ENCODE data around the gene SSNA1.

Gene SSNA1

DNA sequence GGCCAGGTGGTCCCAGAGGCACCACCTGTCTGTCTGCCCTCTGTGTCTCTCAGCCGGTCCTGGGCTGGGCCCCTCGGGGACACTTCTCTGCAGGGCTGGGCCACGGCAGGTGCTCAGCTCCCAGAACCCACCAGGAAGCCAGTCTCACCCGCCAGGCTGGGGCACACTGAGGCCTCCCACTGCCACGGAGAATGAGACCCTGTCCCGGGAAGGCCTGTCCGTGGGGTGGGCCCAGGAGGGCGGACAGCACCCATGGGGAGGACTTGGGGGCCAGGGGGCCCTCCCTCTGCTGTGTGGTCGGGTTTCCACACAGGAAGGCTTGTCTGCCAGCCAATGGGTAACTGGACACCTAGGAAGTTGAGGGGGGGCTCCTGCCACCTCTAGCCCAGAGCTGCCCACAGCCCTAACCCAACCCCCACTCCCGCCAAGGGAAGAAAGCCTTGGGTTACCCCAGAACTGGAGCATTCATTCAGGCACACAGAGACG, 48.5 kb downstream of the SSNA1 start (continued):
- TF ChIP-seq, protein P1, sequence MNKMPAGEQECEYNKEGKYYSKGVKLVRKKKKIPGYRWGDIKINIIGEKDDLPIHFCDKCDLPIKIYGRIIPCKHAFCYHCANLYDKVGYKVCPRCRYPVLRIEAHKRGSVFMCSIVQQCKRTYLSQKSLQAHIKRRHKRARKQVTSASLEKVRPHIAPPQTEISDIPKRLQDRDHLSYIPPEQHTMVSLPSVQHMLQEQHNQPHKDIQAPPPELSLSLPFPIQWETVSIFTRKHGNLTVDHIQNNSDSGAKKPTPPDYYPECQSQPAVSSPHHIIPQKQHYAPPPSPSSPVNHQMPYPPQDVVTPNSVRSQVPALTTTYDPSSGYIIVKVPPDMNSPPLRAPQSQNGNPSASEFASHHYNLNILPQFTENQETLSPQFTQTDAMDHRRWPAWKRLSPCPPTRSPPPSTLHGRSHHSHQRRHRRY (tag by site-specific recombination; IDR thresholded peaks at IDR 0.05): 0 out of 2 replicates have a peak, but pooled peaks have one; percentile 4
- TF ChIP-seq ZNF221 (tag by site-specific recombination; IDR thresholded peaks at IDR 0.05; ENCODE audit: borderline replicate concordance): no peak
- TF ChIP-seq, protein P2, sequence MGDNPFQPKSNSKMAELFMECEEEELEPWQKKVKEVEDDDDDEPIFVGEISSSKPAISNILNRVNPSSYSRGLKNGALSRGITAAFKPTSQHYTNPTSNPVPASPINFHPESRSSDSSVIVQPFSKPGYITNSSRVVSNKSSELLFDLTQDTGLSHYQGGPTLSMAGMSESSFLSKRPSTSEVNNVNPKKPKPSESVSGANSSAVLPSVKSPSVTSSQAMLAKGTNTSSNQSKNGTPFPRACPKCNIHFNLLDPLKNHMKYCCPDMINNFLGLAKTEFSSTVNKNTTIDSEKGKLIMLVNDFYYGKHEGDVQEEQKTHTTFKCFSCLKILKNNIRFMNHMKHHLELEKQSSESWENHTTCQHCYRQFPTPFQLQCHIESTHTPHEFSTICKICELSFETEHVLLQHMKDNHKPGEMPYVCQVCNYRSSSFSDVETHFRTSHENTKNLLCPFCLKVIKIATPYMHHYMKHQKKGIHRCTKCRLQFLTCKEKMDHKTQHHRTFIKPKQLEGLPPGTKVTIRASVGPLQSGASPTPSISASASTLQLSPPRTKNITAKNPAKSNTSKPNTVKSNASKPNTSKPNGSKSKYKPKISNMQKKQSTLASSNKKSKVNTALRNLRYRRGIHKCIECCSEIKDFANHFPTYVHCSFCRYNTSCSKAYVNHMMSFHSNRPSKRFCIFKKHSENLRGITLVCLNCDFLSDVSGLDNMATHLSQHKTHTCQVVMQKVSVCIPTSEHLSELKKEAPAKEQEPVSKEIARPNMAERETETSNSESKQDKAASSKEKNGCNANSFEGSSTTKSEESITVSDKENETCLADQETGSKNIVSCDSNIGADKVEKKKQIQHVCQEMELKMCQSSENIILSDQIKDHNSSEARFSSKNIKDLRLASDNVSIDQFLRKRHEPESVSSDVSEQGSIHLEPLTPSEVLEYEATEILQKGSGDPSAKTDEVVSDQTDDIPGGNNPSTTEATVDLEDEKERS (tag by site-specific recombination; IDR thresholded peaks at IDR 0.05): no peak
- TF ChIP-seq ZNF837 (tag by site-specific recombination; IDR thresholded peaks at IDR 0.05): no peak
- TF ChIP-seq, protein P3, sequence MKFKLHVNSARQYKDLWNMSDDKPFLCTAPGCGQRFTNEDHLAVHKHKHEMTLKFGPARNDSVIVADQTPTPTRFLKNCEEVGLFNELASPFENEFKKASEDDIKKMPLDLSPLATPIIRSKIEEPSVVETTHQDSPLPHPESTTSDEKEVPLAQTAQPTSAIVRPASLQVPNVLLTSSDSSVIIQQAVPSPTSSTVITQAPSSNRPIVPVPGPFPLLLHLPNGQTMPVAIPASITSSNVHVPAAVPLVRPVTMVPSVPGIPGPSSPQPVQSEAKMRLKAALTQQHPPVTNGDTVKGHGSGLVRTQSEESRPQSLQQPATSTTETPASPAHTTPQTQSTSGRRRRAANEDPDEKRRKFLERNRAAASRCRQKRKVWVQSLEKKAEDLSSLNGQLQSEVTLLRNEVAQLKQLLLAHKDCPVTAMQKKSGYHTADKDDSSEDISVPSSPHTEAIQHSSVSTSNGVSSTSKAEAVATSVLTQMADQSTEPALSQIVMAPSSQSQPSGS (tag by site-specific recombination; IDR thresholded peaks at IDR 0.05; ENCODE audit: low read depth): no peak
- peak; percentile 10; the same call in 1 of the 2 replicates for TF ChIP-seq GLI4 (tag by site-specific recombination; IDR thresholded peaks at IDR 0.05)
- TF ChIP-seq, protein P4, sequence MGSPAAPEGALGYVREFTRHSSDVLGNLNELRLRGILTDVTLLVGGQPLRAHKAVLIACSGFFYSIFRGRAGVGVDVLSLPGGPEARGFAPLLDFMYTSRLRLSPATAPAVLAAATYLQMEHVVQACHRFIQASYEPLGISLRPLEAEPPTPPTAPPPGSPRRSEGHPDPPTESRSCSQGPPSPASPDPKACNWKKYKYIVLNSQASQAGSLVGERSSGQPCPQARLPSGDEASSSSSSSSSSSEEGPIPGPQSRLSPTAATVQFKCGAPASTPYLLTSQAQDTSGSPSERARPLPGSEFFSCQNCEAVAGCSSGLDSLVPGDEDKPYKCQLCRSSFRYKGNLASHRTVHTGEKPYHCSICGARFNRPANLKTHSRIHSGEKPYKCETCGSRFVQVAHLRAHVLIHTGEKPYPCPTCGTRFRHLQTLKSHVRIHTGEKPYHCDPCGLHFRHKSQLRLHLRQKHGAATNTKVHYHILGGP (tag by site-specific recombination; IDR thresholded peaks at IDR 0.05): no peak
- TF ChIP-seq ZFP37 (tag by site-specific recombination; IDR thresholded peaks at IDR 0.05): no peak
- no peak for TF ChIP-seq ZNF529 (tag by site-specific recombination; IDR thresholded peaks at IDR 0.05; ENCODE audit: insufficient replicate concordance)
- TF ChIP-seq, protein P5, sequence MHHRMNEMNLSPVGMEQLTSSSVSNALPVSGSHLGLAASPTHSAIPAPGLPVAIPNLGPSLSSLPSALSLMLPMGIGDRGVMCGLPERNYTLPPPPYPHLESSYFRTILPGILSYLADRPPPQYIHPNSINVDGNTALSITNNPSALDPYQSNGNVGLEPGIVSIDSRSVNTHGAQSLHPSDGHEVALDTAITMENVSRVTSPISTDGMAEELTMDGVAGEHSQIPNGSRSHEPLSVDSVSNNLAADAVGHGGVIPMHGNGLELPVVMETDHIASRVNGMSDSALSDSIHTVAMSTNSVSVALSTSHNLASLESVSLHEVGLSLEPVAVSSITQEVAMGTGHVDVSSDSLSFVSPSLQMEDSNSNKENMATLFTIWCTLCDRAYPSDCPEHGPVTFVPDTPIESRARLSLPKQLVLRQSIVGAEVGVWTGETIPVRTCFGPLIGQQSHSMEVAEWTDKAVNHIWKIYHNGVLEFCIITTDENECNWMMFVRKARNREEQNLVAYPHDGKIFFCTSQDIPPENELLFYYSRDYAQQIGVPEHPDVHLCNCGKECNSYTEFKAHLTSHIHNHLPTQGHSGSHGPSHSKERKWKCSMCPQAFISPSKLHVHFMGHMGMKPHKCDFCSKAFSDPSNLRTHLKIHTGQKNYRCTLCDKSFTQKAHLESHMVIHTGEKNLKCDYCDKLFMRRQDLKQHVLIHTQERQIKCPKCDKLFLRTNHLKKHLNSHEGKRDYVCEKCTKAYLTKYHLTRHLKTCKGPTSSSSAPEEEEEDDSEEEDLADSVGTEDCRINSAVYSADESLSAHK (tag by site-specific recombination; IDR thresholded peaks at IDR 0.05): no peak
- TF ChIP-seq ZFP69B (tag by site-specific recombination; IDR thresholded peaks at IDR 0.05): no peak
- no peak for TF ChIP-seq ZNF621 (tag by site-specific recombination; IDR thresholded peaks at IDR 0.05)
- TF ChIP-seq, protein P6, sequence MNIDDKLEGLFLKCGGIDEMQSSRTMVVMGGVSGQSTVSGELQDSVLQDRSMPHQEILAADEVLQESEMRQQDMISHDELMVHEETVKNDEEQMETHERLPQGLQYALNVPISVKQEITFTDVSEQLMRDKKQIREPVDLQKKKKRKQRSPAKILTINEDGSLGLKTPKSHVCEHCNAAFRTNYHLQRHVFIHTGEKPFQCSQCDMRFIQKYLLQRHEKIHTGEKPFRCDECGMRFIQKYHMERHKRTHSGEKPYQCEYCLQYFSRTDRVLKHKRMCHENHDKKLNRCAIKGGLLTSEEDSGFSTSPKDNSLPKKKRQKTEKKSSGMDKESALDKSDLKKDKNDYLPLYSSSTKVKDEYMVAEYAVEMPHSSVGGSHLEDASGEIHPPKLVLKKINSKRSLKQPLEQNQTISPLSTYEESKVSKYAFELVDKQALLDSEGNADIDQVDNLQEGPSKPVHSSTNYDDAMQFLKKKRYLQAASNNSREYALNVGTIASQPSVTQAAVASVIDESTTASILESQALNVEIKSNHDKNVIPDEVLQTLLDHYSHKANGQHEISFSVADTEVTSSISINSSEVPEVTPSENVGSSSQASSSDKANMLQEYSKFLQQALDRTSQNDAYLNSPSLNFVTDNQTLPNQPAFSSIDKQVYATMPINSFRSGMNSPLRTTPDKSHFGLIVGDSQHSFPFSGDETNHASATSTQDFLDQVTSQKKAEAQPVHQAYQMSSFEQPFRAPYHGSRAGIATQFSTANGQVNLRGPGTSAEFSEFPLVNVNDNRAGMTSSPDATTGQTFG (tag by site-specific recombination; IDR thresholded peaks at IDR 0.05; ENCODE audit: borderline replicate concordance): no peak
- TF ChIP-seq ZNF223 (tag by site-specific recombination; IDR thresholded peaks at IDR 0.05): no peak
- TF ChIP-seq MYNN (tag by site-specific recombination; IDR thresholded peaks at IDR 0.05; ENCODE audit: borderline replicate concordance): no peak
- TF ChIP-seq KLF8 (tag by site-specific recombination; IDR thresholded peaks at IDR 0.05): no peak
- TF ChIP-seq ZNF596 (tag by site-specific recombination; IDR thresholded peaks at IDR 0.05): no peak
- TF ChIP-seq SP7 (tag by site-specific recombination; IDR thresholded peaks at IDR 0.05): no peak
- TF ChIP-seq ZNF37A (tag by site-specific recombination; IDR thresholded peaks at IDR 0.05): no peak
- no peak for TF ChIP-seq ZNF24 (tag by site-specific recombination; IDR thresholded peaks at IDR 0.05)
- TF ChIP-seq ZNF660 (tag by site-specific recombination; IDR thresholded peaks at IDR 0.05): no peak
- TF ChIP-seq MEIS1 (CRISPR knock-in tag; IDR thresholded peaks at IDR 0.05; ENCODE audit: borderline replicate concordance): no peak
- TF ChIP-seq, protein P7, sequence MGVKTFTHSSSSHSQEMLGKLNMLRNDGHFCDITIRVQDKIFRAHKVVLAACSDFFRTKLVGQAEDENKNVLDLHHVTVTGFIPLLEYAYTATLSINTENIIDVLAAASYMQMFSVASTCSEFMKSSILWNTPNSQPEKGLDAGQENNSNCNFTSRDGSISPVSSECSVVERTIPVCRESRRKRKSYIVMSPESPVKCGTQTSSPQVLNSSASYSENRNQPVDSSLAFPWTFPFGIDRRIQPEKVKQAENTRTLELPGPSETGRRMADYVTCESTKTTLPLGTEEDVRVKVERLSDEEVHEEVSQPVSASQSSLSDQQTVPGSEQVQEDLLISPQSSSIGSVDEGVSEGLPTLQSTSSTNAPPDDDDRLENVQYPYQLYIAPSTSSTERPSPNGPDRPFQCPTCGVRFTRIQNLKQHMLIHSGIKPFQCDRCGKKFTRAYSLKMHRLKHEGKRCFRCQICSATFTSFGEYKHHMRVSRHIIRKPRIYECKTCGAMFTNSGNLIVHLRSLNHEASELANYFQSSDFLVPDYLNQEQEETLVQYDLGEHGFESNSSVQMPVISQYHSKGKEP (tag by site-specific recombination; IDR thresholded peaks at IDR 0.05): no peak
- TF ChIP-seq ZNF670 (tag by site-specific recombination; IDR thresholded peaks at IDR 0.05; ENCODE audit: low read depth): no peak
- no peak for TF ChIP-seq ZNF707 (tag by site-specific recombination; IDR thresholded peaks at IDR 0.05)
- no peak for TF ChIP-seq KLF10 (tag by site-specific recombination; IDR thresholded peaks at IDR 0.05)
- TF ChIP-seq ZXDB (tag by site-specific recombination; IDR thresholded peaks at IDR 0.05): no peak
- TF ChIP-seq ZBTB8A (tag by site-specific recombination; IDR thresholded peaks at IDR 0.05): 0 out of 2 replicates have a peak, but pooled peaks have one; percentile 39

All from HEK293 (cell line).